Body of pancreas (tissue), 4 donors: Measurements from ENCODE around the gene NTSR1. TPM values are rescaled to one million over a fixed set of nuclear protein-coding genes. Genes with fewer than 3 reads are reported as not detected.

Experiments
- ATAC-seq: fragments of 150-250 bp; one replicate; pipeline ENCODE4 v1.9.1; 2016
- DNase-seq, 4 donors: peaks; one replicate each; pipeline ENCODE4 v3.0.0-alpha.2; 2019
- H3K27ac ChIP-seq, 4 donors: fragments of 200-600 bp; sonication (generic); 1 replicate in 3 of 4; 2 replicates in 1 of 4; pipeline versions ENCODE4 v1.5.1 to v1.6.1; 2016 to 2019; ENCODE audit warnings: mild to moderate bottlenecking in 1 of 4, mixed read lengths in 1 of 4, moderate library complexity in 1 of 4
- H3K27me3 ChIP-seq, 2 donors: fragments of 200-600 bp; sonication (generic); one replicate each; pipeline ENCODE4 v1.6.0; 2016; ENCODE audit warnings: mild to moderate bottlenecking in 1 of 2
- H3K36me3 ChIP-seq, 2 donors: fragments of 200-600 bp; sonication (generic); replicated peaks in 1 of 2; 2 replicates each; pipeline ENCODE4 v1.5.1; 2016; ENCODE audit warnings: low read depth in 2 of 2; ENCODE audit not compliant: insufficient read depth in 1 of 2
- H3K4me1 ChIP-seq: fragments of 200-600 bp; sonication (generic); one replicate; pipeline ENCODE4 v1.6.0; 2016
- H3K4me3 ChIP-seq, 2 donors: fragments of 200-600 bp; sonication (generic); 1 replicate in 1 of 2; 2 replicates in 1 of 2; pipeline ENCODE4 v1.5.1; 2016 to 2019
- H3K9me3 ChIP-seq, 3 donors: fragments of 200-600 bp; sonication (generic); 1 replicate in 2 of 3; 2 replicates in 1 of 3; pipeline ENCODE4 v1.5.1; 2016
- POLR2A ChIP-seq, 3 donors: fragments of 450-650 bp; IDR thresholded peaks; one replicate each; pipeline ENCODE4 v1.6.1; 2016; ENCODE audit warnings: antibody characterized with exemption in 3 of 3, mild to moderate bottlenecking in 2 of 3
- WGBS, 2 donors: methylation state at CpG; one replicate each; pipeline ENCODE4 v1.1.5; 2017; 5-methylcytosine and 5-hydroxymethylcytosine counted together
- intact Hi-C: fragments of 100-400 bp; cut with DNase I; formaldehyde crosslinking; loops from one replicate; pipeline ENCODE4 v1.15.1; 2023
- total RNA-seq, 2 donors: library from RNA; depleted of rRNA; stranded (reverse); fragments of >200 nt; gene quantifications; one replicate each; pipeline ENCODE4 v1.1.0, GENCODE V29; 2016
- TF ChIP-seq, protein P1 (sequence below), 7 experiments: fragments of 450-650 bp in 4 of 7; fragments of 200-600 bp in 3 of 7; sonication (generic) in 3 of 7; IDR thresholded peaks; one replicate each; pipeline ENCODE4 v1.5.1; 2016 to 2019; ENCODE audit warnings: antibody characterized with exemption in 7 of 7

Gene NTSR1
- total RNA-seq, 2 donors from 2014 or later = not detected

DNA sequence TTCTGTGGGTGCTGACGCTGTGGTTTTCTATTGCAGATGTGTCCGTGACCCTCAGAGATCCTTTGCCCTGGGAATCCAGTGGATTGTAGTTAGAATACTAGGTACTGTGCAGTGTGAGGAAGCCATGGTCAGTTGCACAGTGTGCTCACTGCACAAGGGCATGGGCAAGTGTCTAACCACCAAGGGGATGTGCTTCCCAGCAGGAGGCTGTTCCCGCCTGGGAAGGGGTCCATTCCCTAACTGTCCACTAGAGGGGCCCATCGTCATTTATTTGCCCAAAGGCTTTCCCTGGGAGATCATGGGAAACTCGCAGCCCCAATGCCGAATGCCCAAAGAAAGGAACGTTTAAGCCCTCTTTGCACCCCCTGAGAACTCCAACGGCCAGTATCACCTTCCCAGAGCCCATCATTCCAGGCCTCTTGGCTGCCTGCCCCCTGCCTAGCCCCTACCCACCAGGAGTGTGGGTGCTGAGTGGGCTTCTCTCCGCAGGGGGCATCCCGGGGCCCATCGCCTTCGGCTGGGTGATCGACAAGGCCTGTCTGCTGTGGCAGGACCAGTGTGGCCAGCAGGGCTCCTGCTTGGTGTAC, 40.1 kb upstream of the NTSR1 start:
- Histone ChIP-seq H3K9me3 (no peaks in the 10 kb centered on the region), H3K27ac (no peak overlapping the region), H3K4me3 (no peak overlapping the region), H3K27me3 (peaks cover 0 to under 1% of the 10 kb centered on the region in 2 donors), H3K4me1 (peaks cover 18% of the 10 kb centered on the region), H3K36me3 (no peaks in the 10 kb centered on the region)
- no peak for TF ChIP-seq POLR2A (IDR thresholded peaks at IDR 0.05)
- TF ChIP-seq, protein P1, sequence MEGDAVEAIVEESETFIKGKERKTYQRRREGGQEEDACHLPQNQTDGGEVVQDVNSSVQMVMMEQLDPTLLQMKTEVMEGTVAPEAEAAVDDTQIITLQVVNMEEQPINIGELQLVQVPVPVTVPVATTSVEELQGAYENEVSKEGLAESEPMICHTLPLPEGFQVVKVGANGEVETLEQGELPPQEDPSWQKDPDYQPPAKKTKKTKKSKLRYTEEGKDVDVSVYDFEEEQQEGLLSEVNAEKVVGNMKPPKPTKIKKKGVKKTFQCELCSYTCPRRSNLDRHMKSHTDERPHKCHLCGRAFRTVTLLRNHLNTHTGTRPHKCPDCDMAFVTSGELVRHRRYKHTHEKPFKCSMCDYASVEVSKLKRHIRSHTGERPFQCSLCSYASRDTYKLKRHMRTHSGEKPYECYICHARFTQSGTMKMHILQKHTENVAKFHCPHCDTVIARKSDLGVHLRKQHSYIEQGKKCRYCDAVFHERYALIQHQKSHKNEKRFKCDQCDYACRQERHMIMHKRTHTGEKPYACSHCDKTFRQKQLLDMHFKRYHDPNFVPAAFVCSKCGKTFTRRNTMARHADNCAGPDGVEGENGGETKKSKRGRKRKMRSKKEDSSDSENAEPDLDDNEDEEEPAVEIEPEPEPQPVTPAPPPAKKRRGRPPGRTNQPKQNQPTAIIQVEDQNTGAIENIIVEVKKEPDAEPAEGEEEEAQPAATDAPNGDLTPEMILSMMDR (IDR thresholded peaks at IDR 0.05) = peak; percentile 69 to 92 (median 84)
- 36 to 53% methylated on average over 8 to 13 of the region's 13 CpGs for WGBS, 2 donors
- intact Hi-C loops = loop anchor here (2.0 kb wide), 1 partner anchor 140 kb away; no protein-coding TSS in a partner anchor
- DNase-seq = peak; percentile 78 to 84 (median 80)
- ATAC-seq = peak; percentile 67

DNA sequence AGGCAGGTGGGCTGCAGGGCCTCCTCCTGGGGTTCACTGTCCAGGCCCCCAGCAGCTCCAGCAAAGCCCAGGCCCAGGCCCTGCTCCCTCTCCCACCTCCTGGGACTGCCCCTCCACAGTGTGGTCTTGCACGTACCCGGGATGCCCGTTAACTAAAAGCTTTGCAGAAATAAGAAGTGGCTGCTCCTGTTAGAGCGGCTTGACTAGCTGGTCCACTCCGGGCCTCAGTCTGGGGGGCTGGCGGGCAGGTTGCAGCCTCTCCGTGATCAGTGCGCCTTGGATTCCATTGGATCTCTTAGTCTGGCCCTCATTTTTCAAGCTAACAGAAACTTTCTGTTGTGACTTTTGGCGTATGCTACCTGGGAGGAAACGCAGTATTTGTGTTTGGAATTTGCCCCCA, 39.4 kb upstream of the NTSR1 start:
- intact Hi-C loops = loop anchor here (2.0 kb wide), 1 partner anchor 140 kb away; no protein-coding TSS in a partner anchor
- Histone ChIP-seq H3K36me3 (no peaks in the 10 kb centered on the region), H3K4me1 (peaks cover 18% of the 10 kb centered on the region), H3K27me3 (peaks cover 0 to 3% of the 10 kb centered on the region in 2 donors), H3K9me3 (no peaks in the 10 kb centered on the region), H3K27ac (no peak overlapping the region), H3K4me3 (no peak overlapping the region)
- TF ChIP-seq POLR2A (IDR thresholded peaks at IDR 0.05) = no peak
- TF ChIP-seq, protein P1 (IDR thresholded peaks at IDR 0.05) = no peak
- 81 to 90% methylated on average over 7 to 10 of the region's 10 CpGs for WGBS, 2 donors
- no peak for ATAC-seq
- no peak for DNase-seq

DNA sequence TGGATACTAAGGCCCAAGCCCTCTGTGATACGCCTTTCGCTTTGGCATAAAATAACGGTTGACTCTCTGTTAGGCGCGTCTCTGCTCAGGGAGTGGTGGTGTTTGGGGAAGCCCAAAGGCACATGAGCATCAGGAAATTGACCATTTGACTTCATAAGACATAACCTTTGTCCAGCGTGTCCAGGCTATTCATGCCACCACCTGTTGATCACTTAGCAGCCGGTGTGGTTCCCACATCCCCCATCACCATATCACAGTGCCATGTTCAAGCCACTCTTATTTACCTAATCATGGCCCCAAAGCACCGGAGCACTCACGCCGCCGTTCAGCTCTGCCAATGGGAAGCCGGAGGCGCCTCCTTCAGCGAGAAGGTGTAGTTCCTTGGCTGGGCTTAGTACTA, 38.5 kb upstream of the NTSR1 start:
- peaks cover 0 to 3% of the 10 kb centered on the region in 2 donors for H3K27me3 ChIP-seq
- no peaks in the 10 kb centered on the region for H3K36me3 ChIP-seq
- DNase-seq = no peak
- intact Hi-C loops = loop anchor here (5.0 kb wide), 1 partner anchor 117 kb away; no protein-coding TSS in a partner anchor
- no peak for ATAC-seq
- H3K27ac ChIP-seq = no peak overlapping the region
- TF ChIP-seq POLR2A (IDR thresholded peaks at IDR 0.05) = no peak
- TF ChIP-seq, protein P1 (IDR thresholded peaks at IDR 0.05) = no peak
- H3K9me3 ChIP-seq = no peaks in the 10 kb centered on the region
- 65 to 67% methylated on average over 13 to 14 of the region's 14 CpGs for WGBS, 2 donors
- H3K4me3 ChIP-seq = no peak overlapping the region
- H3K4me1 ChIP-seq = peaks cover 18% of the 10 kb centered on the region

DNA sequence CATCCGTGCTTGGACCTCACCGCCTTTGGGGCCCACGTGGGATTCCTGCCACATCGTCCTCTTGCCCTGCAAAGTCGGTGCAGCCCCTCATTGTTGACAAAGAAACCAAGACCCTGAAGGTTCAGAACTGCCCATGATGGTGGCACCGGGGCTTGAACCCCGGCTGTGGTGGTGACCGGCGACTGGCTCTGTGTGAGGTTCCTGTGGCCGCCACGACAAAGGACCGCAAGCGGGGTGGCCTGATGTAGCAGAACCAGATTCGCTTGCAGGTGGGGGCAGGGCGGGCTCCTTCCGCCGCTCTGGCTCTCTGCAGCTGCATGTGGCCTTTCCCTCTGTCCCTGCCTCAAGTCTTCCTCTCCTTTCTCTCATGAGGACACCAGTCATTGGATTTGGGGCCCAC, 37.6 kb upstream of the NTSR1 start:
- ATAC-seq = no peak
- TF ChIP-seq POLR2A (IDR thresholded peaks at IDR 0.05) = no peak
- TF ChIP-seq, protein P1 (IDR thresholded peaks at IDR 0.05) = no peak
- no peak for DNase-seq
- H3K4me3 ChIP-seq = no peak overlapping the region
- peaks cover 18% of the 10 kb centered on the region for H3K4me1 ChIP-seq
- H3K27me3 ChIP-seq = peaks cover 0 to 3% of the 10 kb centered on the region in 2 donors
- 88 to 96% methylated on average over 7 to 15 of the region's 17 CpGs for WGBS, 2 donors
- H3K27ac ChIP-seq = no peak overlapping the region
- intact Hi-C loops = loop anchor here (5.0 kb wide), 1 partner anchor 116 kb away; no protein-coding TSS in a partner anchor
- no peaks in the 10 kb centered on the region for H3K9me3 ChIP-seq
- H3K36me3 ChIP-seq = no peaks in the 10 kb centered on the region

DNA sequence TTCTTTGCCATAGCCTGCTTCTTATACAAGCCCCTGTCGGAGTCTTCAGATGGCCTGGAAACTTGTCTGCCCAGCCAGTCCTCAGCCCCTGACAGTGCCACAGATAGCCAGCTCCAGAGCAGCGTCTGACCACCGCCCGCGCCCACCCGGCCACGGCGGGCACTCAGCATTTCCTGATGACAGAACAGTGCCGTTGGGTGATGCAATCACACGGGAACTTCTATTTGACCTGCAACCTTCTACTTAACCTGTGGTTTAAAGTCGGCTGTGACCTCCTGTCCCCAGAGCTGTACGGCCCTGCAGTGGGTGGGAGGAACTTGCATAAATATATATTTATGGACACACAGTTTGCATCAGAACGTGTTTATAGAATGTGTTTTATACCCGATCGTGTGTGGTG, 36.9 kb upstream of the NTSR1 start:
- no peaks in the 10 kb centered on the region for H3K36me3 ChIP-seq
- intact Hi-C loops = loop anchor here (5.0 kb wide), 1 partner anchor 116 kb away; no protein-coding TSS in a partner anchor

More for the DNA sequence above, 36.9 kb upstream of the NTSR1 start:
- 65 to 81% methylated on average over 7 to 15 of the region's 15 CpGs for WGBS, 2 donors
- Histone ChIP-seq H3K4me1 (peaks cover 10% of the 10 kb centered on the region), H3K9me3 (no peaks in the 10 kb centered on the region), H3K27me3 (peaks cover 0 to 3% of the 10 kb centered on the region in 2 donors), H3K27ac (no peak overlapping the region), H3K4me3 (no peak overlapping the region)
- TF ChIP-seq POLR2A (IDR thresholded peaks at IDR 0.05) = no peak
- TF ChIP-seq, protein P1 (IDR thresholded peaks at IDR 0.05) = no peak
- DNase-seq = no peak
- no peak for ATAC-seq
